ENCODE results near the gene PAQR4. TPM values are rescaled to one million over a fixed set of nuclear protein-coding genes. Genes with fewer than 3 reads are reported as not detected.

PAQR4 gene
- total RNA-seq, 4 donors from 2014 or later, result 2.9 to 18.8 (median 8.0) TPM

DNA sequence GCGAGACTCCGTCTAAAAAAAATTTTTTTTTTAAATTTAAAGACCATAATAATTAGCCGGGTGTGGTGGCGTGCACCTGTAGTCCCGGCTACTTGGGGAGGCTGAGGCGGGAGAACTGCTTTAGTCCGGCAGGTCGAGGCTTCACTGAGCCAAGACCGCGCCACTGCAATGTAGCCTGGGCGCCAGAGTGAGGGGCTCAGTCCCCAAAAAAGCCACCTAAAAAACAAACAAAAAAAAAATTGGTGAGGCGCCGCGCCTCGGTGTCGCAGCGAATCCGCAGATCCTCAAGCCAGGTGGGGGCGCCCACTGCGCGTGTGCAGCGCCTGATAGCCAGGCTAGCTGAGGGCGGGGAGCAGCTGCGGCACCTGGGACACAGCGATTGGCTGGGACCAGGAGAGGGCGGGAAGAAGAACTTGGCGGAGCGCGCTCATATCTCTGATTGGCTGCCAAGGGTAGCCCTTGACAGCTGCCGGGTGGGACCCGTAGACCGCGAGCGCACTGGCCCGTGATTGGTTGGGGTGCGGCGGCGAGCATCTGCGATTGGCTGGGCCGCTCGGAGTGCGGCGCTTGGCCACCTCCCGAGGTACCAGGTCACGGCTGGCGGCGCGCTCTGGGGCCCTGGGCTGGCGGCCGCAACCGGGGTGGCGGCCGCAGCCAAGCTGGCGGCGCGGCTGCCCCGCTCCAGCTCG is 34.6 kb downstream of the PAQR4 start:
- DNase-seq, result peak; percentile 91
- TF ChIP-seq POLR2A (IDR thresholded peaks at IDR 0.05), result peak in 1 of 4 donors; percentile 12
- TF ChIP-seq, protein P1, sequence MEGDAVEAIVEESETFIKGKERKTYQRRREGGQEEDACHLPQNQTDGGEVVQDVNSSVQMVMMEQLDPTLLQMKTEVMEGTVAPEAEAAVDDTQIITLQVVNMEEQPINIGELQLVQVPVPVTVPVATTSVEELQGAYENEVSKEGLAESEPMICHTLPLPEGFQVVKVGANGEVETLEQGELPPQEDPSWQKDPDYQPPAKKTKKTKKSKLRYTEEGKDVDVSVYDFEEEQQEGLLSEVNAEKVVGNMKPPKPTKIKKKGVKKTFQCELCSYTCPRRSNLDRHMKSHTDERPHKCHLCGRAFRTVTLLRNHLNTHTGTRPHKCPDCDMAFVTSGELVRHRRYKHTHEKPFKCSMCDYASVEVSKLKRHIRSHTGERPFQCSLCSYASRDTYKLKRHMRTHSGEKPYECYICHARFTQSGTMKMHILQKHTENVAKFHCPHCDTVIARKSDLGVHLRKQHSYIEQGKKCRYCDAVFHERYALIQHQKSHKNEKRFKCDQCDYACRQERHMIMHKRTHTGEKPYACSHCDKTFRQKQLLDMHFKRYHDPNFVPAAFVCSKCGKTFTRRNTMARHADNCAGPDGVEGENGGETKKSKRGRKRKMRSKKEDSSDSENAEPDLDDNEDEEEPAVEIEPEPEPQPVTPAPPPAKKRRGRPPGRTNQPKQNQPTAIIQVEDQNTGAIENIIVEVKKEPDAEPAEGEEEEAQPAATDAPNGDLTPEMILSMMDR (IDR thresholded peaks at IDR 0.05), result peak; percentile 36 to 73 (median 51)
- Histone ChIP-seq H3K27me3 (peaks cover 0 to 64% (median 4%) of the 10 kb centered on the region in 4 donors), H3K27ac (peak overlapping the region in 2 of 4 donors; percentile 17 to 65), H3K36me3 (no peaks in the 10 kb centered on the region), H3K4me1 (peaks cover 0 to 25% (median 4%) of the 10 kb centered on the region in 3 donors), H3K4me3 (peak overlapping the region in 3 of 4 donors; percentile 20 to 57 (median 39)), H3K9me3 (no peaks in the 10 kb centered on the region)
- intact Hi-C loops (cut with DNase I), result no loop called here
- 25 to 29% methylated on average over 14 to 20 of the region's 58 CpGs for WGBS, 2 donors

DNA sequence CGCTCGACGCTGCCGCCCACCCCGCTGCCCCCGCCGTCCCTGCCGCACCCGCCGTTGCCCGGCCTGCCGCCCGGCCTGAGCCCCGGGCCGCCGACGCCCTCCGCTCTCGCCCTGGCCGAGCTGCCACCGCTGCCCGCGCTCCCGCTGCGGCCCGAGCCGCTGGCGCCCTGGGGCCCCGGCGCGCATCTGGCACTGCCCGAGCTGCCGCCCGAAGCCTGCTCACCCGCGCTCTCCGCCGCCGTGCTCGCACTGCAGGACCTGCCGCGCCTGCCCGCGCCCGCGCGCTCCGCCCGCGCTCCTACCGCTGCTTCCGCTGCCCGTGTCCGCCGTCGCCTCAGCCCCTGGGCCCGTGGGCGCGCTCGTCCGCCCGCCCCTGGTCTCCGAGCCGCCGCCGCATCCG is 35.2 kb downstream of the PAQR4 start:
- TF ChIP-seq, protein P1 (IDR thresholded peaks at IDR 0.05), result no peak
- TF ChIP-seq POLR2A (IDR thresholded peaks at IDR 0.05), result no peak
- no CpG with 5 or more reads among the region's 67 CpGs for WGBS, 2 donors
- no peaks in the 10 kb centered on the region for H3K9me3 ChIP-seq
- peak overlapping the region in 2 of 4 donors; percentile 17 to 65 for H3K27ac ChIP-seq
- H3K4me1 ChIP-seq, result peaks cover 0 to 28% (median 5%) of the 10 kb centered on the region in 3 donors
- intact Hi-C loops (cut with DNase I), result no loop called here
- H3K4me3 ChIP-seq, result peak overlapping the region in 3 of 4 donors; percentile 20 to 57 (median 39)
- peaks cover 0 to 65% (median 4%) of the 10 kb centered on the region in 4 donors for H3K27me3 ChIP-seq
- DNase-seq, result no peak
- H3K36me3 ChIP-seq, result no peaks in the 10 kb centered on the region

DNA sequence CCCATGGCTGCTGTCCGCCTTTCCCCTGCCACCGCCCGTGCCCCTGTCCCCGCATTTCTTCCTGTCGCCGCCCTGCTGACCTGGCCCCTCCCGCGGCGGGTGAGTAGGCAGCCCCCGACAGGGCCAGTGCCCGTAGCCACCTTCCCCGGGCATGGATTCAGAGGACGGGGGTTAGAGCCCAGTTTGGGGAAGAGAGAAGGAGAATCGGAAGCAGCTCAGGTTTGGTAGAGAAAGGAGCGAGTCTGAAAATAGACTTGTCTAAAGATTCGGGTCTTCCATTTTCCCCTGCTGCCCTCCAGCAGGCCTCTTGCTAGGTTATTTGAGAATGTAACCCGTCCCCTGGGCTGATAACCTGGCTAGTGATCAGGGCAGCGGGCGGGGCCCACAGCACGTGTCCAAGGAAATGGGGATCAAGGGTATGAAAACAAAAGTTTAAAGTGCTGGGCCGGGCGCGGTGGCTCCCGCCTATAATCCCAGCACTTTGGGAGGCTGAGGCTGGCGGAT is 35.7 kb downstream of the PAQR4 start:
- H3K4me3 ChIP-seq, result peak overlapping the region in 3 of 4 donors; percentile 28 to 54 (median 39)
- H3K36me3 ChIP-seq, result no peaks in the 10 kb centered on the region
- intact Hi-C loops (cut with DNase I), result no loop called here
- 9 to 16% methylated on average over 4 to 11 of the region's 25 CpGs for WGBS, 2 donors
- peaks cover 0 to 67% (median 4%) of the 10 kb centered on the region in 4 donors for H3K27me3 ChIP-seq
- H3K9me3 ChIP-seq, result no peaks in the 10 kb centered on the region
- H3K27ac ChIP-seq, result peak overlapping the region in 1 of 4 donors; percentile 11
- TF ChIP-seq, protein P1 (IDR thresholded peaks at IDR 0.05), result no peak
- TF ChIP-seq POLR2A (IDR thresholded peaks at IDR 0.05), result no peak
- DNase-seq, result no peak
- H3K4me1 ChIP-seq, result peaks cover 0 to 33% (median 10%) of the 10 kb centered on the region in 3 donors

- H3K4me1 ChIP-seq, result peaks cover 0 to 40% (median 13%) of the 10 kb centered on the region in 3 donors
- no peaks in the 10 kb centered on the region for H3K9me3 ChIP-seq
- H3K4me3 ChIP-seq, result no peak overlapping the region
- no peak overlapping the region for H3K27ac ChIP-seq
- 57 to 74% methylated on average over 8 to 9 of the region's 13 CpGs for WGBS, 2 donors
- DNase-seq, result no peak
- no peak for TF ChIP-seq POLR2A (IDR thresholded peaks at IDR 0.05)
- TF ChIP-seq, protein P1 (IDR thresholded peaks at IDR 0.05), result no peak
- peaks cover 5 to 77% (median 9%) of the 10 kb centered on the region in 4 donors for H3K27me3 ChIP-seq
- H3K36me3 ChIP-seq, result no peaks in the 10 kb centered on the region
- intact Hi-C loops (cut with DNase I), result no loop called here
These were observed 38.2 kb downstream of the PAQR4 start for GRCh38 chr16:3007059-3007956.

Measured in esophagus squamous epithelium (tissue), 5 donors.